GM21526 (cell line): ENCODE results near the gene CCDC40.
"Not testable (repeated sequence)": the region's sequence is repeated elsewhere in the genome, so short reads cannot be mapped to it uniquely, and the experiment has no call there.

Experiments used
- ATAC-seq: cut with Tn5 transposase; IDR thresholded peaks from one replicate; pipeline ENCODE4 v1.9.1; 2021; ENCODE audit warnings: moderate library complexity; ENCODE audit not compliant: unreplicated experiment, low FRiP score

CCDC40 gene

GRCh38 chr17:80071116-80071841 is 34.8 kb downstream of the CCDC40 start:
- no peak for ATAC-seq

- ATAC-seq = no peak
These were observed 36.0 kb downstream of the CCDC40 start for GRCh38 chr17:80072410-80072809.

GRCh38 chr17:80080081-80080480 is 43.6 kb downstream of the CCDC40 start:
- no peak for ATAC-seq

DNA sequence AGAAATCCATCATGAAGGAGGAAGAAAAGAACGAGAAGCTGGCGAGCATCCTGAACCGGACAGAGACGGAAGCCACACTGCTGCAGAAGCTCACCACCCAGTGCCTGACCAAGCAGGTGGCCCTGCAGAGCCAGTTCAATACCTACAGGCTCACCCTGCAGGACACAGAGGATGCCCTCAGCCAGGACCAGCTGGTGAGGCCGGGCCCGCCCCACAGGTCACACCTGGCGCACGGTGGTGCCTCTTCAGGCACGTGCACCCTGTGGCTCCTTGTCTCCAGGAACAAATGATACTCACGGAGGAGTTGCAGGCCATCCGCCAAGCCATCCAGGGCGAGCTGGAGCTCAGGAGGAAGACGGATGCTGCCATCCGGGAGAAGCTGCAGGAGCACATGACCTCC is 45.2 kb downstream of the CCDC40 start:
- no peak for ATAC-seq

DNA sequence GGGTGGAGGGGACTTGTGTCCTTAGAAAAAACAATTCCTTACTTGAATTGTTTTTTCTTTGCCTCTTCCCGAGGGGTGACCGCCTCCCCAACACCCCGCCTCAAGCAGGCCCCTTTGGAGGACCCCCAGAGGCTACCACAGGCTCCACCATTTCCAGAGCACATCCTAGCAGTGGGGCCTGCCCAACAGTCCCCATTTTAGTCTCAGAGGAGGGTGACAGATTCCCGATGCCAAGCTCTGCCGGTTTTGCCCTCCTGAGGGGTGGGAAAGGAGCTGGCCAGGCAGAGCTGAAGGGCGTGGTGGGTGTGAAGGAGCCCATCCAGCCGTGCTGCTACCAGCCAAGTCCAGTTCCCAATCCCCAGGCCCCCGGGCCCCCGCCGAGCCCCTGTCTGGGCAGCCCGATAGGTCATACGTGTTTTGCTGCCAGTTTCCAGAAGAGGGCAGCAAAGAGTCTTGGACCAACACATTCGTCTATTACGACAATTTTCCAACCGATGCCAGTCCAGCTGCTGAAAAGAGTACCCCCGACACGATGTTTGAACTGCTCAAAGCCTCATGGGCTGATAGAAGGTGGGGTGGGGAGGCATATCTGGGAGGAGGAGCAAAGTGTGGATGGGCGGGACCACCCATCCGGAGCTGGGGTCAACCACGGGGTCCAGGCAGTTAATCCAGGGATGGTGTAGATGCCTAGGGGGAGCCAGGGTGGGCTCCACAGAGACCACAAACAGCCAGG is 46.1 kb downstream of the CCDC40 start:
- no peak for ATAC-seq

GRCh38 chr17:80083136-80083661 is 46.8 kb downstream of the CCDC40 start:
- no peak for ATAC-seq

- ATAC-seq = no peak
These were observed 48.3 kb downstream of the CCDC40 start for GRCh38 chr17:80084773-80085172.

DNA sequence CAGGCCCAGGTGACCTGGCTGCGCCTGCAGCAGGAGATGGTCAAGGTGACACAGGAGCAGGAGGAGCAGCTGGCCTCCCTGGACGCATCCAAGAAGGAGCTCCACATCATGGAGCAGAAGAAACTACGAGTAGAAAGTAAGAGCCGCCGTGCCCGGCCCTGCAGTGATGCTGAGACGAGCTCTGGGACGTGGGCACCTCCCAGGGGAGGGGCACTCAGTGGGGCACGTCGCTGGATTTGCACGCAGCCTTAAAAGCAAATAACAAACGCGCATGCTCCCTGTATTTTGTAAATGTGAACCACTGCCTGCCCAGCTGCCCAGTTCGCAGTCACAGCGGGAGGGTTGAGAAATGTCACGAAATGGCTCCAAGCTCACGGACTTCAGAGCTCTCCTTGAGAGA is 49.6 kb downstream of the CCDC40 start:
- ATAC-seq = no peak

- no peak for ATAC-seq
These were observed 50.2 kb downstream of the CCDC40 start for GRCh38 chr17:80086616-80087015.

DNA sequence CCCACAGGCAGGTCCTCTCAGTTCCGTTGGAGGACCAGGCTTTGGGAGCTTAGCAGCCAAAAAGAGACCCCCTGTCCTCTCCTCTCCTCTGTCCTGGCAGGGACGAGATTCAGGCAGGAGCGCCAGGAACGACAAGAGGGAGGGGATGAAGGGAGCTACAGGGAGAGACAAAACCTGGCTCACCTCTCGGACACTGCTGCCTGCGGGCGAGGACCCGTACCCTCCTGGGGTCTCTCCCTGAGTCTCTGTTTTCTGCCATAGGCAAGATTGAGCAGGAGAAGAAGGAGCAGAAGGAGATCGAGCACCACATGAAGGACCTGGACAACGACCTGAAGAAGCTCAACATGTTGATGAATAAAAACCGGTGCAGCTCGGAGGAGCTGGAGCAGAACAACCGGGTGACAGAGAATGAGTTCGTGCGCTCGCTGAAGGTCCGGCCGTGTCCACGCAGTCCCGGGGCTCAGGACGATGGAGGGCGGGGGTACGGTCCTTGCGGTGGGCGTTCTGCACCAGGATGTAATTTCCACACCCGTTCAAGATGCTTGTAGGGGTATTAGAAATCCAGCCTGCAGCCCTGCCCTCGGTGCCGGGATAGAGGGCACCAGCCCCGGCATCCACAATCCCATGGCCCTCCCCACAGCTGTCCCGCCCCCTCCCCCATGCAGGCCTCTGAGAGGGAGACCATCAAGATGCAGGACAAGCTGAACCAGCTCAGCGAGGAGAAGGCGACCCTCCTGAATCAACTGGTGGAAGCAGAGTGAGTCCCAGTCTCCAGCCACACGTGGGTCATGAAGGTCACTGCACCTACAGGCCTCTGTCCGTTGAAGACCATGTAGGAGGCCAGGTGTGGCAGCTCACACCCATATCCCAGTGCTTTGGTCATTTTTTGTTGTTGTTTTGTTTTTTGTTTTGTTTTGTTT is 51.2 kb downstream of the CCDC40 start:
- ATAC-seq = no peak

GRCh38 chr17:80089762-80090161 is 53.3 kb downstream of the CCDC40 start:
- no peak for ATAC-seq

GRCh38 chr17:80090164-80090563 is 53.7 kb downstream of the CCDC40 start:
- not testable (repeated sequence) for ATAC-seq

GRCh38 chr17:80091376-80091775 is 54.9 kb downstream of the CCDC40 start:
- no peak for ATAC-seq

DNA sequence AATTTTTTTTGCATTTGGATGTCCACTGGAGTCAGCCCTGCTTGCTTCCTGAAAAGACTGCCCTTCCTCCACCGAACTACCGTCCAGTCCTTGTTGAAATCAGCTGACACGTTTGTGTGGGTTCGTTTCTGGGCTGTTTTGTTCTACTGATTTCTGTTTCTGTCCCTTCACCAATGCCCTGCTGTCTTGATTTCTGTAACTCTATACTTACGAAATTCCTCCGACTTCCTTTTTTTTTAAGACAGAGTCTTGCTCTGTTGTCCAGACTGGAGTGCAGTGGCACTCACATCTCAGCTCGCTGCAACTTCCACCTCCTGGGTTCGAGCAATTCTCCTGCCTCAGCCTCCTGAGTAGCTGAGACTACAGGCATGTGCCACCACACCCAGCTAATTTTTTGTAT is 56.5 kb downstream of the CCDC40 start:
- ATAC-seq = no peak

DNA sequence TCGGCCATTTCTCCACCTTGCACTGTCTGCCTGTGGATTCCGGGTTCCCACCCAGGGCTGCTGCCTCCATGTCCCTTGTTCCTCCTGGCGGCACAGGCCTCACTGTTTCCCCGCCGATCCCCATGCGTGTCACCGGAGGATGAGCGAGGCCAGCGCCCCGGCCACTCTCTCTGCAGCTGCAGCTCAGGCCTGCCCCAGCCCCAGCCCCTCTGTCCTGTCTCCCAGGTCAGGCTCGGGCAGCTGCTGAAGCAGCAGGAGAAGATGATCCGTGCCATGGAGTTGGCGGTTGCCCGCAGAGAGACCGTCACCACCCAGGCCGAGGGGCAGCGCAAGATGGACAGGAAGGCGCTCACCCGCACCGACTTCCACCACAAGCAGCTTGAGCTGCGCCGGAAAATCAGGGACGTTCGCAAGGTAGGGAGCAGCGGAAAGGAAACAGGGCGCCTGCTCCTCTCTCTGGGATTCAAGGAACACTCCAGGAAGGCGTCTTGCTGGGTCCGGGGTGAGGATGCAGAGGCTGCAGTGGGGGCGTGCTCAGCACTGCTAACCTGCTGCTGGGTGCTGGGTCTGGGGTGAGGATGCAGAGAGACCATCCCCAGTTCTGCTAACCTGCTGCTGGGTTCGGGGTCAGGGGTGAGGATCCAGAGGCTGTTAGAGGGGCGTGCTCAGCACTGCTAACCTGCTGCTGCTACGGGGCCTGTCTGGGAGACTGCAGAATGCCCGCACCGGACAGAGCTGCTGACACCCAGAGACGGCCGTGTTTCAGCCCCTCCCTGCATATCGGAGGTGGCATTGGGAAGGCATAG is 58.8 kb downstream of the CCDC40 start:
- no peak for ATAC-seq

DNA sequence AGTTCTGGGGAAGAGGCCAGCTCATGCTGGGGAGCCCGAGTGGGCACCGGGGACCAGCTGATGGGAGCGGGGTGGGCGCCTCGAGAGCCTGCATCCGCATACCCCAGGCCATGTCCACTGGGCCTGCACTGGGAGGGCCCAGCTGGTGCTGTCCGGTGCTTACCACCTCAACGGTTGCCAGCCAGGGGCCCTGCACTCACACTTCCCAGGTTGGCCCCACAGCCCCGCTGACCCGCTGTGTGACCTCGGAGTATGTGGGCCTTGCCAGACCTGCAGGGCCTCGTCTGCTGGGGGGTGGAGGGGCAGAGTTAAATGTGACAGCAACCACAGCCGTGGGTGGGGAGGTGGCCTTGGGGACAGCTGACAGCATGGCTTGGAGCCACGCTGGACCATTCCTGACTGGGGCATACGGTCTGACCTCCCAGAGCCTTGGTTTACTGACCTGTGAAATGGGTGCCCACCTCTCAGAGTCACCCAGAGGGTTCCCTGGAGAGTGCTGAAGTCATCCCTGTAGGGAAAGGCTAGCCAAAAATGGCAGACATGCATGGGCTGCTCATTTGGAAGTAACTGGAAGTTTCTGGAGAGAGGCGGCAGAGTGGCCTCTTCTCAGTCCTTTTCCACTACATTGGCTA is 59.5 kb downstream of the CCDC40 start:
- no peak for ATAC-seq

DNA sequence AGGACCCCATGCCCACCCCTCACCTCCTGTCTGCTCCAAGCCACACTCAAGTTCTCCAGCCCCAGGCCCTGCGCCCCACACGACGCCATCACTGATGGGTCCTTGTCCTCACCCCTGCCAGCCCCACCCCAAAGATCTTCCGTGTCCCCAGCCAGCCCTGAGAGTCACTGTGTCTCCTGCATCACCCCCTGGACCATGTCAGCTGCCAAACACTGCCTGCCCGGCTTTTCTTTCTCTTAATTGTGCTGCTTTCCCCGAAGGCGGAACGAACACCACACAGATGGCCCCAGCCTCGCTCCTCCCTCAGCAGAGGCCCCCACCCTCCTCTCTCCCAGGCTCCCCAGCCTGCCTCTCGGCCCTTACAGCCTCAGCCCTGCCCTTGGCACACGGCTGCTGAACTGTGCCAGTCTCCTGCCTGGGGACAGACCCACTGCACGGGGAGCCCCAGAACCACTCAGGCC is 60.1 kb downstream of the CCDC40 start:
- ATAC-seq = no peak

DNA sequence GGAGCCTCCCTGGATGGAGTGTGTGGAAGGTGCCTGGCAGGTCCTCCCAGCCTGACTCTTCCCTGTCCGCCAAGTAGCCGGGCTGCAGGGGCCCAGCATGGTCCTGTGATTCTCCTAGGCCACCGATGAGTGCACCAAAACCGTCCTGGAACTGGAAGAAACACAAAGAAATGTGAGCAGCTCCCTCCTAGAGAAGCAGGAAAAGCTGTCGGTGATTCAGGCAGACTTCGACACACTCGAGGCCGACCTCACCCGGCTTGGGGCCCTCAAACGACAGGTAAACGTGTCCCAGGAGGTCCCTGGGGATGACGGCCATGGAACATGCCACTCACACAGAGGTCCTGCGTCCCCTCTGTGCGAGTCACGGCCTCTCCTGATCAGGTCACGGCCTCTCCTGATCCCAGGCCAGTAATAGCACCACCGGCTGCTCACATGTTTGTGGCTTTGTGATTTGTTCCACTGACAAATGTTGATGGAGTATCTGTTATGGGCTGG is 60.7 kb downstream of the CCDC40 start:
- ATAC-seq = no peak
